ENCODE measurements around the gene PLEKHA4. TPM values are rescaled to one million over a fixed set of nuclear protein-coding genes. Genes with fewer than 3 reads are reported as not detected.

Gene PLEKHA4
- total and polyA plus RNA-seq, 10 of the 15 experiments (the other 5 are each of a cell fraction or from before 2014, with no cell fraction given), result 0.13 to 10.0 (median 6.4) TPM; not detected in 1

- POLR2A ChIA-PET, result interaction anchor here (0.9 to 2.4 kb wide), 3 partner anchors 25 to 53 kb away, joined by 4 to 7 read pairs (median 5); no protein-coding TSS in a partner anchor
- H3K4me2 ChIP-seq (ENCODE audit: control insufficient read depth, insufficient read depth), result no peak overlapping the region
- intact Hi-C loops (cut with micrococcal nuclease; ENCODE audit: unreplicated experiment), result no loop called here
These were observed 26.8 kb downstream of the PLEKHA4 start for GRCh38 chr19:48841571-48841970.

GRCh38 chr19:48841047-48841446, 27.4 kb downstream of the PLEKHA4 start:
- CTCF ChIA-PET, result interaction anchor here (1.1 to 15.6 kb wide), 11 partner anchors 9 to 196 kb away, joined by 3 to 520 read pairs (median 31); partner anchors contain the start of genes BAX, CA11, GYS1 and RUVBL2
- BruUV-seq (replicated peaks), result no TSS peak
- Histone ChIP-seq H3K4me1 (ENCODE audit: control insufficient read depth, insufficient read depth, low read length) (peaks cover 12% of the 10 kb centered on the region), H3K27ac (ENCODE audit: control insufficient read depth, insufficient read depth) (no peak overlapping the region), H3K9me3 (replicated peaks; ENCODE audit: control insufficient read depth, insufficient read depth, low read length) (no peaks in the 10 kb centered on the region), H4K20me1 (ENCODE audit: control insufficient read depth, insufficient read depth) (no peaks in the 10 kb centered on the region), H3K79me2 (ENCODE audit: control insufficient read depth, insufficient read depth, low read length) (no peaks in the 10 kb centered on the region), H3K9ac (ENCODE audit: control insufficient read depth, insufficient read depth, low read length) (no peak overlapping the region), H3K36me3 (ENCODE audit: control insufficient read depth in 2 of 2, insufficient read depth in 2 of 2, low read length in 1 of 2) (no peaks in the 10 kb centered on the region), H3K4me3 (no peak overlapping the region), H3K27me3 (replicated peaks in 1 of 2; ENCODE audit: control insufficient read depth in 2 of 2, insufficient read depth in 2 of 2, low read length in 1 of 2) (no peaks in the 10 kb centered on the region), H2AFZ (ENCODE audit: control insufficient read depth, low read depth, low read length) (no peak overlapping the region), H3K4me2 (ENCODE audit: control insufficient read depth, insufficient read depth) (no peak overlapping the region)
- POLR2A ChIA-PET, result interaction anchor here (0.6 to 2.4 kb wide), 4 partner anchors 46 to 150 kb away, joined by 3 to 7 read pairs (median 6); no protein-coding TSS in a partner anchor
- ATAC-seq, result no peak
- SMC1A ChIA-PET (ENCODE audit: uncharacterized antibody, unreplicated experiment), result interaction anchor here (0.6 to 4.9 kb wide), 6 partner anchors 46 to 196 kb away, joined by 3 to 41 read pairs (median 20); partner anchors contain the start of gene CA11
- DNase-seq (ENCODE audit: low read depth, low spot score), result no peak
- 65% methylated on average over 12 of the region's 16 CpGs for WGBS (ENCODE audit: insufficient coverage, insufficient replicate concordance, low lambda C conversion rate, missing lambda C conversion rate)
- RAD21 ChIA-PET (ENCODE audit: unreplicated experiment), result interaction anchor here (1.9 to 4.9 kb wide), 8 partner anchors 29 to 196 kb away, joined by 5 to 72 read pairs (median 14); partner anchors contain the start of genes BCAT2, CA11 and PPP1R15A
- TF ChIP-seq RFX5 (IDR thresholded peaks at IDR 0.05; ENCODE audit: low read depth, low read length), result no peak
- TF ChIP-seq MYB (IDR thresholded peaks at IDR 0.05; ENCODE audit: borderline replicate concordance, low read depth, low read length), result no peak
- in situ Hi-C loops (cut with MboI), result no loop called here
- FAIRE-seq, result no peak
- intact Hi-C loops (cut with micrococcal nuclease; ENCODE audit: unreplicated experiment), result no loop called here

More at GRCh38 chr19:48841571-48841970, 26.8 kb downstream of the PLEKHA4 start:
- CTCF ChIA-PET, result interaction anchor here (1.0 to 15.6 kb wide), 20 partner anchors 8 to 336 kb away, joined by 3 to 520 read pairs (median 6); partner anchors contain the start of genes BAX, BCAT2, CA11 and FUT2
- H3K79me2 ChIP-seq (ENCODE audit: control insufficient read depth, insufficient read depth, low read length), result no peaks in the 10 kb centered on the region
- TF ChIP-seq CBFB (IDR thresholded peaks at IDR 0.05; ENCODE audit: low read depth) (no peak), EP300 (IDR thresholded peaks at IDR 0.05; ENCODE audit: borderline replicate concordance in 1 of 2, control insufficient read depth in 1 of 2, low read depth in 2 of 2, low read length in 2 of 2) (no peak)
- BruUV-seq (replicated peaks), result no TSS peak
- FAIRE-seq, result no peak
- ATAC-seq, result no peak
- no peak overlapping the region for H3K9ac ChIP-seq (ENCODE audit: control insufficient read depth, insufficient read depth, low read length)
- RAD21 ChIA-PET (ENCODE audit: unreplicated experiment), result interaction anchor here (1.1 to 4.9 kb wide), 11 partner anchors 13 to 196 kb away, joined by 4 to 72 read pairs (median 7); partner anchors contain the start of genes BCAT2, CA11 and PPP1R15A
- H3K9me3 ChIP-seq (replicated peaks; ENCODE audit: control insufficient read depth, insufficient read depth, low read length), result no peaks in the 10 kb centered on the region
- H3K36me3 ChIP-seq (ENCODE audit: control insufficient read depth in 2 of 2, insufficient read depth in 2 of 2, low read length in 1 of 2), result no peaks in the 10 kb centered on the region
- H3K27me3 ChIP-seq (replicated peaks in 1 of 2; ENCODE audit: control insufficient read depth in 2 of 2, insufficient read depth in 2 of 2, low read length in 1 of 2), result no peaks in the 10 kb centered on the region
- H3K4me1 ChIP-seq (ENCODE audit: control insufficient read depth, insufficient read depth, low read length), result peaks cover 7% of the 10 kb centered on the region
- no peak overlapping the region for H3K27ac ChIP-seq (ENCODE audit: control insufficient read depth, insufficient read depth)
- no peaks in the 10 kb centered on the region for H4K20me1 ChIP-seq (ENCODE audit: control insufficient read depth, insufficient read depth)
- SMC1A ChIA-PET (ENCODE audit: uncharacterized antibody, unreplicated experiment), result interaction anchor here (1.0 to 4.9 kb wide), 8 partner anchors 10 to 196 kb away, joined by 3 to 44 read pairs (median 20); partner anchors contain the start of gene CA11
- H2AFZ ChIP-seq (ENCODE audit: control insufficient read depth, low read depth, low read length), result no peak overlapping the region
- DNase-seq (ENCODE audit: low read depth, low spot score), result no peak
- no peak overlapping the region for H3K4me3 ChIP-seq
- in situ Hi-C loops (cut with MboI), result no loop called here
- 79% methylated on average over 6 of the region's 6 CpGs for WGBS (ENCODE audit: insufficient coverage, insufficient replicate concordance, low lambda C conversion rate, missing lambda C conversion rate)
